Measurements from ENCODE around the gene ELL. TPM values are rescaled to one million over a fixed set of nuclear protein-coding genes. Genes with fewer than 3 reads are reported as not detected.

The ELL gene
- polyA plus RNA-seq, 1 experiment, result 2.7 TPM

DNA sequence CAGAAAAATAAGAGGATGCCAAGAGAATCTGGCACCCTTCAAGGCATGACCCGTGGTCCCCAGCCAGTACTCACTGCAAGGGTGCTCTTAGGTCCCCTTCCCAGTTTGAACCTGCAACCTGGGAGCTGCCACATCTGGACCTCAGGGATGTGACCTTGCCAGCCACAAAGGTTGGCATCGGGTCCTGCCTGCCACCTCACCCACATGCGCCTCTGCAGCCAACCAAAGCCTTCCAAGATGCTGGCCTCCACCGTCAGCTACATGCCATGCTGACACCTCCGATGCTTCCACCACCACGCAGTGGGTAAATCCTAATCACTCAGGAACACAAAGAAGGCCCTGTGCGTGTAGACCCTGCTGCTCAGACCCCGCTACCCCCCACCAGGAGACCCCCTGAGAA is 35.1 kb downstream of the ELL start:
- ChIA-PET CTCF (no interaction called here), POLR2A (interaction anchor here (1.3 kb wide), 1 partner anchor 27 kb away, joined by 3 read pairs; no protein-coding TSS in a partner anchor)

DNA sequence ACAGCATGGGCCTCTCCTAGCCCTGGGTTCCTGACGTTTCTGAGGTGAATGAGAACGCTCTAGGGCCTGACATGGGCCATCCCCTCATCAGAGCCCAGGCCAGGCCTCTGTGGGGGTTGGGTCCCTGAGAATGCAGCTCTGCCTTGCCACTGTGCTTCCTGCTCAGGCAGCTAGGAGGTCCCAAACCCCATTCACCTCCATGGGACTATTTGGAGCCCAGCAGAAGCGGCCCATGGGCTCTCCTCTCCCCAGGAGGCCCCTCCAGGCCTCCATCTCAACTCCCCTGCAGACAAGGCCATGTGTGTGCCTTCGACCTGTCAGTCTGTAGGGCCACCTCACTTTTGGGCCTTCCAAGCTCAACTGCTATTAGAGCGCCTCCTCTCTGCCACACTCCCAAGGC is 36.9 kb downstream of the ELL start:
- POLR2A ChIA-PET, result interaction anchor here (0.6 kb wide), 1 partner anchor 87 kb away, joined by 3 read pairs; no protein-coding TSS in a partner anchor
- H3K27me3 ChIP-seq (ENCODE audit: control insufficient read depth, insufficient read depth, low read length), result no peaks in the 10 kb centered on the region
- CTCF ChIA-PET, result interaction anchor here (1.4 kb wide), 1 partner anchor 34 kb away, joined by 3 read pairs; no protein-coding TSS in a partner anchor
- TF ChIP-seq, protein P1, sequence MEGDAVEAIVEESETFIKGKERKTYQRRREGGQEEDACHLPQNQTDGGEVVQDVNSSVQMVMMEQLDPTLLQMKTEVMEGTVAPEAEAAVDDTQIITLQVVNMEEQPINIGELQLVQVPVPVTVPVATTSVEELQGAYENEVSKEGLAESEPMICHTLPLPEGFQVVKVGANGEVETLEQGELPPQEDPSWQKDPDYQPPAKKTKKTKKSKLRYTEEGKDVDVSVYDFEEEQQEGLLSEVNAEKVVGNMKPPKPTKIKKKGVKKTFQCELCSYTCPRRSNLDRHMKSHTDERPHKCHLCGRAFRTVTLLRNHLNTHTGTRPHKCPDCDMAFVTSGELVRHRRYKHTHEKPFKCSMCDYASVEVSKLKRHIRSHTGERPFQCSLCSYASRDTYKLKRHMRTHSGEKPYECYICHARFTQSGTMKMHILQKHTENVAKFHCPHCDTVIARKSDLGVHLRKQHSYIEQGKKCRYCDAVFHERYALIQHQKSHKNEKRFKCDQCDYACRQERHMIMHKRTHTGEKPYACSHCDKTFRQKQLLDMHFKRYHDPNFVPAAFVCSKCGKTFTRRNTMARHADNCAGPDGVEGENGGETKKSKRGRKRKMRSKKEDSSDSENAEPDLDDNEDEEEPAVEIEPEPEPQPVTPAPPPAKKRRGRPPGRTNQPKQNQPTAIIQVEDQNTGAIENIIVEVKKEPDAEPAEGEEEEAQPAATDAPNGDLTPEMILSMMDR (IDR thresholded peaks at IDR 0.05; ENCODE audit: low read depth, low read length), result no peak
- no peaks in the 10 kb centered on the region for H3K9me3 ChIP-seq (ENCODE audit: control insufficient read depth, insufficient read depth, low read length)
- DNase-seq (ENCODE audit: low read depth, low spot score), result no peak
- no peak overlapping the region for H3K27ac ChIP-seq (ENCODE audit: low read depth, low read length)
- no peak overlapping the region for H3K4me3 ChIP-seq (ENCODE audit: low read depth, low read length)

More for the DNA sequence above, 35.1 kb downstream of the ELL start:
- DNase-seq (ENCODE audit: low read depth, low spot score), result no peak
- Histone ChIP-seq H3K4me3 (ENCODE audit: low read depth, low read length) (no peak overlapping the region), H3K27ac (ENCODE audit: low read depth, low read length) (no peak overlapping the region), H3K9me3 (ENCODE audit: control insufficient read depth, insufficient read depth, low read length) (no peaks in the 10 kb centered on the region), H3K27me3 (ENCODE audit: control insufficient read depth, insufficient read depth, low read length) (no peaks in the 10 kb centered on the region)
- TF ChIP-seq, protein P1 (IDR thresholded peaks at IDR 0.05; ENCODE audit: low read depth, low read length), result no peak

DNA sequence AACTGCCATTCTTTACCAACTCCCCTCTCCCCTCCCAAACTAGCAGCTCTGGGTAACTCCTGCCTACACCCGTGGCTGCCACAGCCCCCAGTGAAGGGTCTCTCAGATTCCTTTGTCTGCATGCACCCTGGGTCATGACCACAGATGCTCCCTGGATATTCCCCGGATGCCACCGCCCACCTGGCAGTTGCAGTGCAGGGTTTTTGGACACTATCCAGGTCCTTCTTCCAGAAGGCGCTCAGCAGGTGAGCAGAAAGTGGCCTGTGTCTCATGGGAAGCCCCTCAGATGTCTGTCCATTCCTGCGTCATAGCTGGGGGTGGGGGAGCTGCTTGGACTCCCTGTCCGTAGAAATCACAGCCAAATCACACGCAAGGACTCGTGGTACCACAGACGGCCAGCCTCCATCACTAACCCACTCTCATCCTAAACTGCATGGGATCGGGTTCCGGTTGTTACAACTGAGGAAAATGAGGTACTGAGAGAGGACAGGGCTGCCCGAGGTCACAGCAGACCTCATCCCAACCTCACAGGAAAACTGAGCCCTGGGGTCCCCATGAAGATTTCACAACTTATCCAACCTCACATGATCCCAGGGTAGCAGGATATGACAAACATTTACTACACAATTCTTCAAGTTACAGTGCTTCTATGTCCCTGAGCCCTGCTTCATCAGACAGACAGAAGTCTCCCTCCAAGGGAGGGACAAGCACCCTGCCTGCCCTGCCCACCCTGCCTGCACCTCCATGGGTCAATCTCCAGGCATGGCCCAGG is 38.6 kb downstream of the ELL start:
- Histone ChIP-seq H3K9me3 (ENCODE audit: control insufficient read depth, insufficient read depth, low read length) (no peaks in the 10 kb centered on the region), H3K27me3 (ENCODE audit: control insufficient read depth, insufficient read depth, low read length) (no peaks in the 10 kb centered on the region), H3K4me3 (ENCODE audit: low read depth, low read length) (no peak overlapping the region), H3K27ac (ENCODE audit: low read depth, low read length) (no peak overlapping the region)
- TF ChIP-seq, protein P1 (IDR thresholded peaks at IDR 0.05; ENCODE audit: low read depth, low read length), result no peak
- ChIA-PET POLR2A (no interaction called here), CTCF (no interaction called here)
- DNase-seq (ENCODE audit: low read depth, low spot score), result no peak

DNA sequence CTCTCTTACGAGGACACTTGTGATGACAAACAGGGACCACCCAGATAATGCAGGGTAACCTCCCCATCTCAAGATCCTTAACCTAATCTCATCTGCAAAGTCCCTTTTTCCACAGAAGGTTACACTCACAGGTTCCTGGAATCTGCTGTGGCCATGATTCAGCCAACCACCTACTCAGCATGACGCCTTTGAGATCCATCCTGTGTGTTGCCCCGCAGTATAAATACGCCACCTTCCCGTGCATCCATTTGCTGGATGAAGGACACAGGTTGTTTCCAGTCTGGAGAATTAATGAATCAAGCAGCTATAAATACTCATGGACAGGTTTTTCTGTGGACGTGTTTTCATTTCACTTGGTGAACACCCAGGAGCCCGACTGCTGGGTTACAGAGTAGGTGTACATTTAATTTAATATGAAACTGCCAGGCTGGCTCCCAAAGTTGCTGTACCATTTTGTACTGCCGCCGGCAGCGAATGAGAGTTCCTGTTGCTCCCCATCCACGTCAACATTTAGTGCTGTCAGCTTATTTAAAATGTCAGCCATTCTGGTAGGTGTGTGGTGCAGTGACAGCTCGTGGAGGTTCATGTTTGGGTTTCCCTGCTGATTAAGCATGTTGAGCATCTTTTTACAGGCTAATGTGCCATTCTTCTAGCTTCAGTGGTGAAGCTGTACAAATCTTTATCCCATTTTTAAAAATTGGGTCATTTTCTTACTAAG is 40.2 kb downstream of the ELL start:
- H3K9me3 ChIP-seq (ENCODE audit: control insufficient read depth, insufficient read depth, low read length), result no peaks in the 10 kb centered on the region; the same call in 1 of the 2 replicates
- no peak overlapping the region for H3K4me3 ChIP-seq (ENCODE audit: low read depth, low read length)
- CTCF ChIA-PET, result interaction anchor here (0.7 to 1.4 kb wide), 3 partner anchors 12 to 406 kb away, joined by 3 to 4 read pairs (median 4); no protein-coding TSS in a partner anchor
- POLR2A ChIA-PET, result interaction anchor here (0.6 kb wide), 1 partner anchor 18 kb away, joined by 7 read pairs; no protein-coding TSS in a partner anchor
- TF ChIP-seq, protein P1 (IDR thresholded peaks at IDR 0.05; ENCODE audit: low read depth, low read length), result no peak
- no peaks in the 10 kb centered on the region for H3K27me3 ChIP-seq (ENCODE audit: control insufficient read depth, insufficient read depth, low read length)
- no peak overlapping the region for H3K27ac ChIP-seq (ENCODE audit: low read depth, low read length)
- DNase-seq (ENCODE audit: low read depth, low spot score), result no peak
